Activated naive CD8-positive, alpha-beta T cell (primary cell): ENCODE measurements around the gene ATP11B.

Source experiments
- H3K27ac Mint-ChIP-seq: one replicate; pipeline ENCODE4 v1.8.0; 2021; ENCODE audit warnings: mixed read lengths
- H3K27me3 Mint-ChIP-seq: one replicate; pipeline ENCODE4 v1.8.0; 2021; ENCODE audit warnings: mixed read lengths
- H3K36me3 Mint-ChIP-seq: one replicate; pipeline ENCODE4 v1.8.0; 2021; ENCODE audit warnings: mixed read lengths
- H3K4me1 Mint-ChIP-seq: one replicate; pipeline ENCODE4 v1.8.0; 2021; ENCODE audit warnings: low read depth, mixed read lengths
- H3K4me3 Mint-ChIP-seq: one replicate; pipeline ENCODE4 v1.8.0; 2021; ENCODE audit warnings: mild to moderate bottlenecking, mixed read lengths
- H3K9me3 Mint-ChIP-seq: one replicate; pipeline ENCODE4 v1.8.0; 2021; ENCODE audit warnings: low read depth, mixed read lengths

The ATP11B gene

DNA sequence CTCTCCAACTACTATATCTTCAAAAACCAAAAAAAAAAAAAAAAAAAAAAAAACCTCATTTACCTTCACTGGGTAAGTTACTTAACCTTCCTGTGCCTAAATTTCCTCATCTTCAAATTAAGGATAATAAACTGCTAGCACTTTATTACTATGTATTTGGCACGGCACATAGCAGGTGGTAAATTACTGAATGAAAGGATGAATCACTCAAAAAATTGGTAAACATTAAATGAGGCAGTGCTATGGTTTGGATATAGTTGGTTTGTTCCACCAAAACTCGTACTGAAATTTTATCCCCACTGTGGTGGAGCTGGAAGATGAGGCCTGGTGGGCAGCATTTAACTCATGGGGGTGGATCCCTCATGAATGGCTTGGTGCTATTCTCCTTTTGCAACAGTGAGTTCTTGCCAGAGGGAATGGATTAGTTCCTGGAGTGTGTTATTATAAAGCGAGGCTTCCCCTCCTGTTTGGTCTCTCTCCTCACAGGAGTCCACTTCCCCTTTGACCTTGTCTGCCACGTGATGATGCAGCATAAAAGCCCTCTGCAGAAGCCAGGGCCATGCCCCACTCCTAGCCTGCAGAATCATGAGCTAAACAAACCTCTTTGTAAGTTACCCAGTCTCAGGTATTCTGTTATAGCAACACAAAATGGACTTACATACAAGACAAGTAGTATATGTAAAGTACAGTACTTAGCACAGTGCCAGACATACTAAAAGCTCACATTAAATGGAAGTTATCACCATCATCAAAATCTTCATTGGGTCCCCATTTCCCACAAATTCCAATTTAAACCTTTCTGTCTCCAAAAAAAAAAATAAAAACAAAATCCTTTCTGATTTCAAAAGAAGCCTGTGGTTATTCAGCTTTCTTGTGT lies 166.4 kb downstream of the ATP11B start:
- H3K36me3 Mint-ChIP-seq, result peaks cover 7% of the 10 kb centered on the region
- no peaks in the 10 kb centered on the region for H3K9me3 Mint-ChIP-seq
- no peaks in the 10 kb centered on the region for H3K27me3 Mint-ChIP-seq
- H3K4me1 Mint-ChIP-seq, result peaks cover 6% of the 10 kb centered on the region
- no peak overlapping the region for H3K4me3 Mint-ChIP-seq
- peak overlapping the region; percentile 41 for H3K27ac Mint-ChIP-seq

- peaks cover 25% of the 10 kb centered on the region for H3K4me1 Mint-ChIP-seq
- no peaks in the 10 kb centered on the region for H3K9me3 Mint-ChIP-seq
- no peaks in the 10 kb centered on the region for H3K27me3 Mint-ChIP-seq
- H3K36me3 Mint-ChIP-seq, result peaks cover 7% of the 10 kb centered on the region
- H3K27ac Mint-ChIP-seq, result peak overlapping the region; percentile 16
- H3K4me3 Mint-ChIP-seq, result no peak overlapping the region
Observed at GRCh38 chr3:182962166-182962565, 168.9 kb downstream of the ATP11B start.

DNA sequence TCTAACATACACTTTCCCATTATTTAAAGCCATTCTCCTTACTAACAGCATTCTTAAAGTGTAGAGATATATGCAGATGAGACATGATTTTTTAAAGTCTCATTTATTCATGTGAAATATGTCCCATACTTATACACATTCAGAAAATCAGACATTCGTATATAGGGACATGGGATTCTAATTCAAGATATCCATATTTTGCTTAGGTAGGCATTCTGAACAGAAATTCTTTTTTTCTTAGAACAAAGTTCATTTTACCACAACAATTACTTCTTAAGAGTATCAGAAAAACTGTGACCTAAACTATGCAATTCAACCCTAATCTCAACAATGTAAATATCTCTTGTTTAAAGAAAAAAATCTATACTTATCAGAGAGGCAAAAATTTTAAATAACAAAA lies 170.9 kb downstream of the ATP11B start:
- no peak overlapping the region for H3K4me3 Mint-ChIP-seq
- peaks cover 5% of the 10 kb centered on the region for H3K36me3 Mint-ChIP-seq
- peaks cover 41% of the 10 kb centered on the region for H3K4me1 Mint-ChIP-seq
- no peaks in the 10 kb centered on the region for H3K27me3 Mint-ChIP-seq
- no peaks in the 10 kb centered on the region for H3K9me3 Mint-ChIP-seq
- H3K27ac Mint-ChIP-seq, result no peak overlapping the region

- Mint-ChIP-seq H3K27ac (peak overlapping the region; percentile 23), H3K4me1 (peaks cover 51% of the 10 kb centered on the region), H3K4me3 (no peak overlapping the region), H3K36me3 (peaks cover 5% of the 10 kb centered on the region), H3K27me3 (no peaks in the 10 kb centered on the region), H3K9me3 (no peaks in the 10 kb centered on the region)
Observed at GRCh38 chr3:182965861-182966366, 172.6 kb downstream of the ATP11B start.

DNA sequence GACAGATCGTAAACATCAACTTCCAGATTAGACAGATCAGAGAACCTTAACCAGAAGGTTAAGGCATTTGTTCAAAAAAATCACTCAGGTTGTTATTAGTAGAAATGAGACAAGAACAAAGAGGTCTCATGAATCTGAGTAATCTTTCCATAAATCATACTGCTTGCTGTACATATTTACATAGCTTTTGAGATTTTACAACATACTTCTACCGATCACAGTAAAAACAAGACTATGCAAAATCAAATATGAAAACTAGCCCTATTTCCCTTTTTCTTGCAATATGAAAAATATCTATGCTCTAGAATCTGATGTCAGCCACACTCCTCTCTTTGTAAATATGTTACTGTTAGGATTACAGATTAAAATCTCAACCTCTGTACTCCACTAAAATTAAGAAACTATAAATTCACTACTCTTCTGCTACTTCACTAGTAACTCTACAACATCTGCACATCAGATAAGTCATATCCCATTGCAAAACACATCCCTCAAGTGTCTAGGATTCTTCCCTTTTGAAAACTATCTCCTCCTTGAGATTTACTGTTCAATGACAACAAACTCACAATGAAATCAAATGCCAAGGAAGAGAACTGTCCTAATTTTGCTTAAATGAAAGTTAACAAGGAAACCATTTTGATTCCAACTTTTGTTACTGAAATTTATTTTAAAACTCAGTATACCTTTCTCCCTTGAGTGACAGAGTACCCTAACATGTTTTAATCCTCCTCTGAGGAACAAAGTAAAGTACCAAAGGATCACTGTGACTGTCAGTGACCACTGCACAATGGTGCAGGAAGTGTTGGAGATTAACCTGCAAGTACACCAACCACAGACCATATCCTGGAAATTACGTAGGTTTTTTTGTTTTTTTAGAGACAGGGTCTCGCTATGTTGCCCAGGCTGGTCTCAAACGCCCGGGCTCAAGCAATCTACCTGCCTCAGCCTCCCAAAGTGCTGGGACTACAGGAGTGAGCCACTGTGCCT lies 174.2 kb downstream of the ATP11B start:
- peak overlapping the region; percentile 16 for H3K27ac Mint-ChIP-seq
- peaks cover 63% of the 10 kb centered on the region for H3K4me1 Mint-ChIP-seq
- H3K4me3 Mint-ChIP-seq, result peak overlapping the region; percentile 17
- H3K36me3 Mint-ChIP-seq, result peaks cover 2% of the 10 kb centered on the region
- no peaks in the 10 kb centered on the region for H3K9me3 Mint-ChIP-seq
- H3K27me3 Mint-ChIP-seq, result no peaks in the 10 kb centered on the region

- Mint-ChIP-seq H3K27me3 (no peaks in the 10 kb centered on the region), H3K9me3 (no peaks in the 10 kb centered on the region), H3K4me3 (no peak overlapping the region), H3K4me1 (peaks cover 62% of the 10 kb centered on the region), H3K36me3 (no peaks in the 10 kb centered on the region), H3K27ac (peak overlapping the region; percentile 47)
Observed at GRCh38 chr3:182969277-182969676, 176.0 kb downstream of the ATP11B start.

GRCh38 chr3:182969853-182970252 lies 176.5 kb downstream of the ATP11B start:
- Mint-ChIP-seq H3K9me3 (no peaks in the 10 kb centered on the region), H3K27me3 (no peaks in the 10 kb centered on the region), H3K27ac (no peak overlapping the region), H3K4me1 (peaks cover 61% of the 10 kb centered on the region), H3K4me3 (no peak overlapping the region), H3K36me3 (no peaks in the 10 kb centered on the region)

GRCh38 chr3:182970811-182971418 lies 177.6 kb downstream of the ATP11B start:
- Mint-ChIP-seq H3K4me3 (no peak overlapping the region), H3K36me3 (no peaks in the 10 kb centered on the region), H3K27me3 (no peaks in the 10 kb centered on the region), H3K27ac (peak overlapping the region; percentile 54), H3K9me3 (no peaks in the 10 kb centered on the region), H3K4me1 (peaks cover 55% of the 10 kb centered on the region)
